H1 (cell line): Measurements from ENCODE around the gene S100A13. TPM values are rescaled to one million over a fixed set of nuclear protein-coding genes. Genes with fewer than 3 reads are reported as not detected.

ENCODE experiments used
- CTCF ChIA-PET: fragments of 300-600 bp; sonication (Branson Sonifier 250); formaldehyde crosslinking; loops from one replicate; lab custom pipeline; 2021; ENCODE audit not compliant: partially characterized antibody; lab: Charles Lee
- POLR2A ChIA-PET: fragments of 300-600 bp; sonication (Branson Sonifier 250); formaldehyde crosslinking; loops from one replicate; lab custom pipeline; 2021; ENCODE audit warnings: inconsistent platforms; ENCODE audit not compliant: partially characterized antibody; lab: Charles Lee
- DNase-seq, 2 experiments: peaks; one replicate each; pipeline versions ENCODE4 v3.0.0 to v3.0.0-alpha.2; 2010 to 2022; ENCODE audit warnings: low spot score in 2 of 2, low read depth in 1 of 2, mixed read lengths in 1 of 2
- FAIRE-seq: peaks from 2 replicates; lab custom pipeline; 2011; peaks lifted over from hg19 to GRCh38; lab: Jason Lieb, UNC
- H2AFZ ChIP-seq: 2 replicates; pipeline ENCODE4 v1.8.1; 2012; ENCODE audit warnings: low read length, inconsistent platforms
- H2AK5ac ChIP-seq: 2 replicates; pipeline ENCODE4 v1.6.1; 2013; ENCODE audit warnings: low read depth, low read length
- H2BK120ac ChIP-seq: replicated peaks from 2 replicates; pipeline ENCODE3; 2013; ENCODE audit warnings: low read depth, low read length, inconsistent platforms
- H2BK12ac ChIP-seq: 2 replicates; pipeline ENCODE4 v1.6.1; 2013; ENCODE audit warnings: low read depth, low read length
- H2BK15ac ChIP-seq: 2 replicates; pipeline ENCODE4 v1.6.1; 2013; ENCODE audit warnings: low read length
- H2BK20ac ChIP-seq: 2 replicates; pipeline ENCODE4 v1.6.1; 2013; ENCODE audit warnings: low read length
- H2BK5ac ChIP-seq: 2 replicates; pipeline ENCODE4 v1.6.1; 2013; ENCODE audit warnings: low read depth, low read length
- H3K14ac ChIP-seq: 2 replicates; pipeline ENCODE4 v1.6.1; 2013; ENCODE audit warnings: inconsistent platforms; ENCODE audit not compliant: insufficient read length
- H3K18ac ChIP-seq: 2 replicates; pipeline ENCODE4 v1.6.1; 2013; ENCODE audit warnings: low read length; ENCODE audit errors: extremely low read depth
- H3K23ac ChIP-seq: 2 replicates; pipeline ENCODE4 v1.6.1; 2013; ENCODE audit warnings: inconsistent platforms; ENCODE audit not compliant: insufficient read length
- H3K23me2 ChIP-seq: 2 replicates; pipeline ENCODE4 v1.6.1; 2013; ENCODE audit warnings: low read depth, low read length
- H3K27ac ChIP-seq: 2 replicates; pipeline ENCODE4 v1.6.1; 2011; ENCODE audit warnings: low read depth, low read length, inconsistent platforms
- H3K27me3 ChIP-seq, 4 experiments: replicated peaks in 1 of 4; 1 replicate in 1 of 4; 2 replicates in 3 of 4; pipeline versions ENCODE4 v1.6.1 to v1.8.1; 2011 to 2013; ENCODE audit warnings: low read length in 3 of 4, mild to moderate bottlenecking in 3 of 4, inconsistent platforms in 2 of 4, mixed read lengths in 2 of 4, moderate library complexity in 1 of 4; ENCODE audit not compliant: control insufficient read depth in 3 of 4, insufficient read depth in 3 of 4; ENCODE audit errors: extremely low read depth in 1 of 4
- H3K36me3 ChIP-seq, 4 experiments: 2 replicates each; pipeline versions ENCODE4 v1.6.1 to v1.8.1; 2011 to 2013; ENCODE audit warnings: mild to moderate bottlenecking in 4 of 4, low read length in 3 of 4, moderate library complexity in 2 of 4, control low read depth in 1 of 4, inconsistent platforms in 1 of 4; ENCODE audit not compliant: insufficient read depth in 4 of 4, control insufficient read depth in 2 of 4
- H3K4ac ChIP-seq: replicated peaks from 2 replicates; pipeline ENCODE3; 2013; ENCODE audit warnings: low read length, low read depth, mixed read lengths, inconsistent platforms; ENCODE audit not compliant: insufficient read length
- H3K4me1 ChIP-seq, 4 experiments: replicated peaks in 1 of 4; 1 replicate in 1 of 4; 2 replicates in 3 of 4; pipeline versions ENCODE4 v1.6.1 to v1.8.1; 2011 to 2013; ENCODE audit warnings: low read length in 3 of 4, inconsistent platforms in 2 of 4, mixed read lengths in 1 of 4; ENCODE audit not compliant: insufficient read depth in 4 of 4, control insufficient read depth in 3 of 4
- H3K4me2 ChIP-seq, 2 experiments: 2 replicates each; pipeline versions ENCODE4 v1.6.1 to v1.8.1; 2011 to 2013; ENCODE audit warnings: low read depth in 2 of 2, low read length in 2 of 2, control low read depth in 1 of 2, inconsistent platforms in 1 of 2, mild to moderate bottlenecking in 1 of 2; ENCODE audit not compliant: insufficient read depth in 1 of 2
- H3K4me3 ChIP-seq, 4 experiments: fragments of 200-600, 300-600 bp in 1 of 4; sonication (generic), shearing (Covaris generic), sonication (Bioruptor Twin) in 1 of 4; 2 replicates each; pipeline versions ENCODE4 v1.5.1 to v1.8.1; 2011 to 2016; ENCODE audit warnings: low read length in 4 of 4, low read depth in 3 of 4, control low read depth in 2 of 4, inconsistent platforms in 2 of 4, mild to moderate bottlenecking in 2 of 4, mixed read lengths in 1 of 4, moderate library complexity in 1 of 4; ENCODE audit not compliant: insufficient read depth in 2 of 4; ENCODE audit errors: extremely low read depth in 1 of 4
- H3K56ac ChIP-seq: replicated peaks from 2 replicates; pipeline ENCODE3; 2013; ENCODE audit warnings: low read depth, mild to moderate bottlenecking, mixed read lengths, low read length, inconsistent platforms; ENCODE audit not compliant: insufficient read length
- H3K79me1 ChIP-seq: 2 replicates; pipeline ENCODE4 v1.6.1; 2013; ENCODE audit warnings: low read depth, low read length, control low read depth
- H3K79me2 ChIP-seq, 2 experiments: 2 replicates each; pipeline versions ENCODE4 v1.6.1 to v1.8.1; 2012 to 2013; ENCODE audit warnings: low read length in 2 of 2, mild to moderate bottlenecking in 2 of 2, inconsistent platforms in 1 of 2; ENCODE audit not compliant: insufficient read depth in 2 of 2, control insufficient read depth in 1 of 2
- H3K9ac ChIP-seq, 4 experiments: replicated peaks in 1 of 4; 1 replicate in 1 of 4; 2 replicates in 3 of 4; pipeline versions ENCODE4 v1.6.1 to v1.8.1; 2011 to 2013; ENCODE audit warnings: low read depth in 3 of 4, low read length in 3 of 4, control low read depth in 2 of 4, mild to moderate bottlenecking in 2 of 4, moderate library complexity in 2 of 4, inconsistent platforms in 1 of 4; ENCODE audit errors: extremely low read depth in 1 of 4
- H3K9me3 ChIP-seq, 2 experiments: 2 replicates each; pipeline versions ENCODE4 v1.6.1 to v1.8.1; 2012 to 2013; ENCODE audit warnings: mild to moderate bottlenecking in 2 of 2, moderate library complexity in 2 of 2, control low read depth in 1 of 2, inconsistent platforms in 1 of 2, low read depth in 1 of 2, low read length in 1 of 2, mixed read lengths in 1 of 2; ENCODE audit not compliant: insufficient read depth in 2 of 2
- H4K20me1 ChIP-seq, 2 experiments: replicated peaks in 1 of 2; 2 replicates each; pipeline versions ENCODE3 to v1.8.1; 2011 to 2013; ENCODE audit warnings: inconsistent platforms in 2 of 2, low read length in 2 of 2, mild to moderate bottlenecking in 1 of 2; ENCODE audit not compliant: insufficient read depth in 2 of 2, control insufficient read depth in 1 of 2
- H4K5ac ChIP-seq: 2 replicates; pipeline ENCODE4 v1.6.1; 2013; ENCODE audit warnings: low read length, low read depth, mixed read lengths, inconsistent platforms; ENCODE audit not compliant: insufficient read length
- H4K8ac ChIP-seq: 2 replicates; pipeline ENCODE4 v1.8.0; 2013; ENCODE audit warnings: mild to moderate bottlenecking, moderate library complexity, low read length, inconsistent platforms; ENCODE audit not compliant: insufficient read depth; ENCODE audit errors: extremely low read depth
- H4K91ac ChIP-seq: replicated peaks from 2 replicates; pipeline ENCODE3; 2013; ENCODE audit warnings: low read length, mixed read lengths, inconsistent platforms; ENCODE audit not compliant: insufficient read length
- ATF3 ChIP-seq: IDR thresholded peaks from 2 replicates; pipeline ENCODE4 v1.6.1; 2011; ENCODE audit warnings: low read depth, mild to moderate bottlenecking, low read length; ENCODE audit not compliant: insufficient read depth
- BACH1 ChIP-seq: IDR thresholded peaks from 2 replicates; pipeline ENCODE4 v1.6.1; 2012; ENCODE audit warnings: low read length, improper control_type of control experiment
- BCL11A ChIP-seq, 2 experiments: IDR thresholded peaks; one replicate each; pipeline ENCODE4 v1.6.1; 2011; ENCODE audit warnings: low read depth in 2 of 2, low read length in 2 of 2, mild to moderate bottlenecking in 2 of 2
- CBX8 ChIP-seq: fragments of 300-800, 300-1000 bp; sonication (generic); IDR thresholded peaks from 2 replicates; pipeline ENCODE4 v1.7.1; 2016; ENCODE audit warnings: low read depth, low read length, borderline replicate concordance
- CREB1 ChIP-seq: IDR thresholded peaks from 2 replicates; pipeline ENCODE4 v1.6.1; 2012; ENCODE audit warnings: inconsistent platforms
- EGR1 ChIP-seq: IDR thresholded peaks from 2 replicates; pipeline ENCODE4 v1.6.1; 2011; ENCODE audit warnings: low read depth, low read length, borderline replicate concordance
- FOSL1 ChIP-seq: IDR thresholded peaks from 2 replicates; pipeline ENCODE4 v1.6.1; 2011; ENCODE audit warnings: mild to moderate bottlenecking, low read depth, low read length, moderate library complexity; ENCODE audit not compliant: insufficient read depth
- NRF1 ChIP-seq: IDR thresholded peaks from 2 replicates; pipeline ENCODE4 v1.6.1; 2011; ENCODE audit warnings: mild to moderate bottlenecking, low read depth, low read length, improper control_type of control experiment
- POLR2A ChIP-seq, 2 experiments: IDR thresholded peaks; 1 replicate in 1 of 2; 2 replicates in 1 of 2; pipeline ENCODE4 v1.6.1; 2011; ENCODE audit warnings: low read depth in 2 of 2, low read length in 2 of 2, mild to moderate bottlenecking in 2 of 2; ENCODE audit errors: control extremely low read depth in 1 of 2
- POU5F1 ChIP-seq: IDR thresholded peaks from 2 replicates; pipeline ENCODE4 v1.6.1; 2011; ENCODE audit warnings: low read depth, mild to moderate bottlenecking, low read length, moderate library complexity
- RNF2 ChIP-seq: fragments of 200-900, 300-1000 bp; sonication (generic); IDR thresholded peaks from 2 replicates; pipeline ENCODE4 v1.7.1; 2016; ENCODE audit warnings: borderline replicate concordance, low read depth, mild to moderate bottlenecking, antibody characterized with exemption, low read length; ENCODE audit not compliant: poor library complexity, severe bottlenecking; ENCODE audit errors: missing control alignments
- SIN3A ChIP-seq, 2 experiments: IDR thresholded peaks in 1 of 2; conservative IDR thresholded peaks in 1 of 2; 2 replicates each; pipeline ENCODE4 v1.6.1; 2011 to 2012; ENCODE audit warnings: low read length in 2 of 2, improper control_type of control experiment in 1 of 2, low read depth in 1 of 2, mild to moderate bottlenecking in 1 of 2
- SIX5 ChIP-seq: IDR thresholded peaks from 2 replicates; pipeline ENCODE4 v1.6.1; 2011; ENCODE audit warnings: mild to moderate bottlenecking, low read depth, low read length
- TAF1 ChIP-seq: IDR thresholded peaks from 2 replicates; pipeline ENCODE4 v1.6.1; 2011; ENCODE audit warnings: mild to moderate bottlenecking, low read depth, low read length
- TBP ChIP-seq: IDR thresholded peaks from 2 replicates; pipeline ENCODE4 v1.6.1; 2011; ENCODE audit warnings: low read depth, low read length, improper control_type of control experiment
- WGBS, 2 experiments: shearing (Covaris generic) in 1 of 2; methylation state at CpG; one replicate each; pipeline versions ENCODE4 v1.1.6 to v1.1.7; 2013 to 2015; ENCODE audit warnings: low lambda C conversion rate in 2 of 2, mixed read lengths in 2 of 2, inconsistent platforms in 1 of 2, low coverage in 1 of 2, missing lambda C conversion rate in 1 of 2; ENCODE audit not compliant: insufficient replicate concordance in 2 of 2, insufficient coverage in 1 of 2, insufficient read length in 1 of 2; ENCODE audit errors: extremely low coverage in 1 of 2, missing lambda C conversion rate in 1 of 2; 5-methylcytosine and 5-hydroxymethylcytosine counted together
- polyA plus RNA-seq, 7 experiments: library from polyadenylated mRNA; depleted of rRNA in 3 of 7; stranded (reverse) in 5 of 7; unstranded in 2 of 7; fragments of >200 nt in 5 of 7; fragments of 200-250 nt in 2 of 7; gene quantifications; 1 replicate in 5 of 7; 2 replicates in 1 of 7; 4 replicates in 1 of 7; pipeline versions ENCODE4 v1.2.1 to v1.2.3, GENCODE V29; 2011 to 2013; ENCODE audit warnings: missing spikeins in 2 of 7, mixed read lengths in 2 of 7
- total RNA-seq: library from RNA; stranded (reverse); fragmentation: NEBNext Ultra II Directional; extraction: Animal tissue kit (Norgen Biotek cat#: 25700); gene quantifications from 2 replicates; pipeline ENCODE4 v1.2.1, GENCODE V29; 2021

Gene S100A13
- total and polyA plus RNA-seq, 2 of the 8 experiments (the other 6 are each of a cell fraction or from before 2014, with no cell fraction given) = 63.6 to 127 TPM

GRCh38 chr1:153588482-153588881 lies 38.8 kb downstream of the S100A13 start:
- DNase-seq (no peak), FAIRE-seq (no peak)
- no peak overlapping the region for H3K56ac ChIP-seq
- no peak overlapping the region for H3K4me3 ChIP-seq
- CTCF ChIA-PET = no interaction called here
- H2BK12ac ChIP-seq = no peak overlapping the region
- no peak overlapping the region for H2AFZ ChIP-seq
- H3K4me1 ChIP-seq = no peaks in the 10 kb centered on the region
- H3K79me1 ChIP-seq = no peaks in the 10 kb centered on the region
- H2BK20ac ChIP-seq = no peak overlapping the region
- no peak overlapping the region for H3K23ac ChIP-seq
- H3K4me2 ChIP-seq = no peak overlapping the region
- no peaks in the 10 kb centered on the region for H3K9me3 ChIP-seq
- no peaks in the 10 kb centered on the region for H3K23me2 ChIP-seq
- H4K91ac ChIP-seq = no peak overlapping the region
- no peaks in the 10 kb centered on the region for H3K79me2 ChIP-seq
- no peaks in the 10 kb centered on the region for H3K36me3 ChIP-seq
- no peak overlapping the region for H3K27ac ChIP-seq
- no peak overlapping the region for H3K18ac ChIP-seq
- H3K9ac ChIP-seq = no peak overlapping the region
- H2AK5ac ChIP-seq = no peak overlapping the region
- no peak overlapping the region for H3K4ac ChIP-seq
- no peak overlapping the region for H3K14ac ChIP-seq
- no peaks in the 10 kb centered on the region for H3K27me3 ChIP-seq
- H2BK120ac ChIP-seq = no peak overlapping the region
- POLR2A ChIA-PET = interaction anchor here (0.7 to 1.3 kb wide), 3 partner anchors 9 to 47 kb away, joined by 3 to 4 read pairs (median 3); no protein-coding TSS in a partner anchor
- no peaks in the 10 kb centered on the region for H4K20me1 ChIP-seq
- H2BK5ac ChIP-seq = no peak overlapping the region
- no peak overlapping the region for H4K5ac ChIP-seq
- WGBS, 2 experiments = 97% methylated on average over 2 of the region's 2 CpGs; no CpG with 5 or more reads in 1 of the 2 experiments
- H2BK15ac ChIP-seq = no peak overlapping the region
- H4K8ac ChIP-seq = no peak overlapping the region
- no peak for TF ChIP-seq TAF1
- TF ChIP-seq POLR2A (IDR thresholded peaks at IDR 0.05; ENCODE audit: control extremely low read depth in 1 of 2, low read depth in 2 of 2, low read length in 2 of 2) = no peak
- no peak for TF ChIP-seq NRF1
- no peak for TF ChIP-seq RNF2
- no peak for TF ChIP-seq BCL11A (IDR thresholded peaks at IDR 0.05; ENCODE audit: low read depth in 2 of 2, low read length in 2 of 2)
- no peak for TF ChIP-seq ATF3
- TF ChIP-seq EGR1 = no peak
- TF ChIP-seq TBP = no peak
- TF ChIP-seq FOSL1 = no peak
- no peak for TF ChIP-seq CREB1
- no peak for TF ChIP-seq SIX5
- no peak for TF ChIP-seq POU5F1
- no peak for TF ChIP-seq CBX8
- no peak for TF ChIP-seq BACH1
- TF ChIP-seq SIN3A (conservative IDR thresholded peaks at IDR 0.05 in 1 of 2, IDR thresholded peaks at IDR 0.05 in 1 of 2; ENCODE audit: low read depth in 1 of 2, low read length in 2 of 2) = no peak
